Dermis blood vessel endothelial cell (primary cell): Measurements from ENCODE around the gene TACC3. TPM values are rescaled to one million over a fixed set of nuclear protein-coding genes. Genes with fewer than 3 reads are reported as not detected.
A peak's percentile ranks its signal among the peaks of the same experiment; 100 is the strongest.

Experiments used
- DNase-seq: peaks from one replicate; pipeline ENCODE4 v3.0.0; 2010
- total RNA-seq: library from RNA; depleted of rRNA; stranded (reverse); fragments of >200 nt; gene quantifications from 2 replicates; pipeline ENCODE4 v1.2.3, GENCODE V29; 2014

TACC3 gene
- total RNA-seq, 1 donor from 2014 or later = 13.4 TPM

DNA sequence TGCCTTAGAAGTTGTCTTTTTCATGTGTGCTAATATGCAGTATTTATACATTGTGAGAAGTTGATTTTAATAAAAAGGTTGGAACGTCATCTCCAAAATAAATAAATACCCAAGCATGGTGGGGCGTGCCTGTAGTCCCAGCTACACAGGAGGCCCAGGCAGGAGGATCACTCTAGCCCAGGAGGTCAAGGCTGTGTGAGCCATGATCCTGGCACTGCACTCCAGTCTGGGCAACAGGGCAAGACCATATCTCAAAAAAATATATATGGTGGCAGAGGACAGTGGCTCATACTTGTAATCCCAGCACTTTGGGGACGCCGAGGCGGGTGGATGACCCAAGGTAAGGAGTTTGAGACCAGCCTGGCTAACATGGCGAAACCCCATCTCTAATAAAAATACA is 15.6 kb upstream of the TACC3 start:
- DNase-seq = no peak

DNA sequence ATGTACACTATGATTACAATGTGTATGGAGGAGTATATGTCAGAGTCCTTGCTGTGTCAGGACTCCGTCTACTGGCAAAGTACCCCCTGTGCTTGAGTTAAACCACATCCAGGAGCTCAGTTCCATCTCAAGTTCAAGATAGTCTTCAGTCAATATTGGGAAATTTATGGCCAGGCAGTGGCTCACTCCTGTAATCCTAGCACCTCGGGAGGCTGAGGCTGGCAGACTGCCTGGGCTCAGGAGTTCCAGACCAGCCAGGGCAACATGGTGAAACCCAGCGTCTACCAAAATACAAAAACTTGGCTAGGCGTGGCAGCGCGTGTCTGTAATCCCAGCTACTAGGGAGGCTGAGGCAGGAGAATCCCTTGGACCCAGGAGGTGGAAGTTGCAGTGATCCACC is 15.0 kb upstream of the TACC3 start:
- DNase-seq = no peak

DNA sequence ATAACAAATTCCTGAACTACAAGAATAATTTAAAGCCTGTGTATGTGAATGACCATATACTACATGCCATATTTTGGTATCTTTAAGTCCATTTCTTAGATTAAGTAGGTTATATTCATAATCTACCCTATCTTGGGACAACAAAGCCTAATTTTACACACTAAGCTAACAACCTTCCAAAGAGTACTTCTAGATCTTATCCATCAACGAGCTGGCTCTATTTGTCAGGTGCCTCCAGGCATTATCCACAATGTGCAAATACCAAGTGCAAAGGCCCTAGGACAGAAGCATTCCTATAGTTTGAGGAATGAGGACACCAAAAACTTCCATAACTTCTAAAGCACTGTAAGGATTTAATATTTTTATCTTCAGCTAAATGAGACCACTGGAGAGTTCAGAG is 12.7 kb upstream of the TACC3 start:
- no peak for DNase-seq

- no peak for DNase-seq
These were observed 10.2 kb upstream of the TACC3 start for GRCh38 chr4:1711055-1711570.

GRCh38 chr4:1711571-1712215 is 9.6 kb upstream of the TACC3 start:
- peak; percentile 73 for DNase-seq

- peak; percentile 93 for DNase-seq
These were observed 8.9 kb upstream of the TACC3 start, which contains the start of gene SLBP for GRCh38 chr4:1712216-1713002. SLBP (minus strand) TSS chr4:1712319; CDS start chr4:1712188, 131 bp downstream.

GRCh38 chr4:1713003-1713851 is 8.1 kb upstream of the TACC3 start:
- no peak for DNase-seq

DNA sequence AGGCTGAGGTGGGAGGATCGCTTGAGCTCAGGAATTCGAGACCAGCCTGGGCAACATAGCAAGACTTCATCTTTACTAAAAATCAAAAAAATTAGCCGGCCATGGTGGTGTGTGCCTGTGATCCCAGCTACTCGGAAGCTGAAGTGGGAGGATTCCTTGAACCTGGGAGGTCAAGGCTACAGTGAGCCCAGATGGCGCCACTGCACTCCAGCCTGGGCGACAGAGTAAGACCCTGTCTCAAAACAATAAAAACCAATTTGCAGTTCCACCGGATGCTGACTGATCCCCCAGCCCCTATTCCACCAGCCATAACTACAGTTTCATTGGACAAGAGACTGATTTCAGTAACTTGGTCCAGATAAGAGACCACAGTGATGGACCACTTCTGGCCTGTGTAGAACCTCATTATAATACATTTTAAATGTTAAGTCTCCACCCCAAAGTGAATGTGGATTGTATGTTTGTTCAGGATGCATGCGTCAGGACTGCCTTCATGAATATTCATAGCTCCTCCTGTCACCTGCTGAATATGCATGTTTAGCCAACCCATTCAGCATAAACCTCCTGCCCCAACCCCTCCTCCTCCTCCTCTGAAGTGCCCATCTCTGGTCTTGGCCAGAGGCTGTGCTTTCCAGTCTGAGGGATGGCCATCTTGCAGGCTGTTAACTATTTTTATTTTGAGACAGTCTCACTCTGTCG is 6.9 kb upstream of the TACC3 start:
- DNase-seq = peak; percentile 39

GRCh38 chr4:1715002-1715758 is 6.1 kb upstream of the TACC3 start:
- DNase-seq = peak; percentile 41

- DNase-seq = no peak
These were observed 5.0 kb upstream of the TACC3 start for GRCh38 chr4:1716065-1716945.

- DNase-seq = no peak
These were observed 3.9 kb upstream of the TACC3 start for GRCh38 chr4:1717129-1718094.

DNA sequence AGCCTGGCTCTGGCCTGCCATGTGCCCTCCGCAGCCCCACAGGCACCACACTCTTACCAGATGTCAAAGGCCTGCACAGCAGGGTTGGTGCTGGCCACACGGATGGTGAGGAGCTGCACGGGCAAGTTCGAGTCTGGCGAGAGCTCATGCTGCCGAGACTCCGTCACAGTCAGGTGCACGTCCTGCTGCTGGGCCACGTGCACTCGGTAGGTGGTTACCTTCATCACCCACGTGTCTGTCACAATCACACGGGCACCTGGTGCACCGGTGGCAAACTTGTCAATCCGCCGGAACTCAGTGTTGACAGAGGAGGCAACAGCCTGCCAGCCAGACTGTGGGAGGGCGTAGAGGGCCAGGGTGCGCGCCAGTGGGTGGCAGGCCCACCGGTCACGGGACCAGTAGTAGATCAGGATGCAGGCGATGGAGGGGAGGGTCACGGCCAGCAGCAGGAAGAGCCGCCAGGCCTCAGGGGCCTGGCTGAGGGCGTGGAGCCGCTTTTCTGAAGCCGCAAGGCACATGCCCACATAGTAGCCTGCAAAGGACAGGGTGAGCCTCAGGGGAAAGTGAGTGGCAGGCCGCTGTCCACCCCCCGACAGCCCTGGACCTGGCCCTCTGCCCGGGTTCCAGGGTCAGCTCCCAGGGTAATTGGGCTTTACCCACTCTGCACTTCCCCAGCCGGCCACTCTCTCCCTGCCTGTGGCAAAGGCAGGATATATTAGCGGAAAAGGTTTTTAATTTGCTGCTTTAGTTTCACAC is 3.0 kb upstream of the TACC3 start:
- no peak for DNase-seq

DNA sequence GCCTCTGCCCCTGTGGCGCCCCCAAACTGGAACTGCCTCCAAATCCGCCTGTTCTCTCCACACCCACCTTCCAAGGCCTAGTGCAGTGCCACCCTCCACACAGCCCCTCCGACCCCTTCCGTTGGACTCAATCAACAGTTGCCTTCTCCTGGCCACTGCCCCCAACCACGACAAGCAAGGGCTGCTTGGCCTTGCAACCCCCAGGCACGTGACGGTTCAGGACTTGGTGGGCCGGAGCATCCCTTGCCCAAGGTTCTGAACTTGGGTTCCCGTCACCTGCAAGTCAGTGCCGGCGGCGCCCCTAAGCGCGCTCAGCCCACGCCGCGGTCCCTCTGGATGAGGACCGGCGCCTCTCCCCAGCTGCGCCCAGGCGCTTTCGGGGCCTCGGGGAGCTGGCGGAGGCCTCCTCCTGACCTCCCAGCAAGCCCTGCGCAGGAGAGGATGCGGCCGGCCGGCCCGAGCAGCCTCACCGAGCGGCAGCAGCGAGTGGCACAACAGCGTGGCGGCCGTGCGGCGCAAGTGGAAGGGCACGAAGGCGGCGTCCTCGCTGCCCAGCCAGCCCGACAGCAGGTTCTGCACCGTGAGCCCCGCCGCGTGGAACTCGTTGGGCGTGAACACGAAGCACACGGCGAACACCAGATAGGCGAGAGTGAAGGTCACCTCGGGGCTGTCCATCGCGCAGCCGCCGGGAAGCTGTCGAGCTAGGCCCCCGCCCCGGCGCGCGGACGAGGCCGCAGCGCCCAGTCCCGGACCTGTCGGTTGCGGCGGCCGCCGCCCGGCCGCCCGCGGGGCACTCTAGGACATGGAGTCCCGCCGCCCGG is 948 bp upstream of the TACC3 start:
- peak; percentile 56 for DNase-seq

- DNase-seq = no peak
These were observed 587 bp downstream of the TACC3 start for GRCh38 chr4:1721666-1722550.

DNA sequence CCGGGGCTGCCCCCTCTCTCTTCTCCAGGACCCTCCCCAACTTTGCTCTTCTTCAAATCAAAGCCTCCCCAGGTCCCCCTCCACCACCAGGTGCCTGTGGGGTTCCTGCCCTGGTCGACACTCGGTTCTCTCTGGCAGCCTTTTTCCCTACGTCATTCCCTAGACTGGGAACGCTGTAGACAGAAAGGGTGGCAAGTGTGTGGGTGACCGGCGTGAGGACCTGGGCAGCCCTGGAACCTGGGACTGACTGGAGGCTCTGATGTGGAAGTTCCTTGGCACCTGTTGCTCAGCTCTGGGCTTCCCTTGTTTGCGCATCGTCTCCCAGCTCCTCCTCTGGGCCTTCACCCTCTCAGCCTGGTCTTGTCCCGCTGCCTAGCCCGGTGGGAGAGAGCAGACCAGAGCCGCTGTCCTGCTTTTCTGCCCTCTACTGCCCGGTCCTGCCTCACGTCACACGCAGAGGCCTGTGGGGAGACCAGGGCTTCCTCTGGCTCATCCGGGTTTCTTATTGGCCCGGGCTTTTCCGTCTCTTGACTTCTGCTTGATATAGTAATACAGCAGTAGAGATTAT is 1.3 kb downstream of the TACC3 start:
- peak; percentile 40 for DNase-seq

- no peak for DNase-seq
These were observed 1.9 kb downstream of the TACC3 start for GRCh38 chr4:1723131-1723801.
